HCT116 (cell line): ENCODE results near the gene ERICH6.

ENCODE experiments used
- CEBPB ChIP-seq: IDR thresholded peaks from 2 replicates; pipeline ENCODE4 v1.6.1; 2012; ENCODE audit warnings: low read depth
- EGR1 ChIP-seq: IDR thresholded peaks from 2 replicates; pipeline ENCODE4 v1.6.1; 2012; ENCODE audit warnings: low read depth
- EZH2 ChIP-seq: fragments of 200-600 bp; sonication (generic); IDR thresholded peaks from 2 replicates; pipeline ENCODE4 v1.6.1; 2017; ENCODE audit warnings: antibody characterized with exemption, mixed run types
- EZH2phosphoT487 ChIP-seq: fragments of 200-600 bp; IDR thresholded peaks from 2 replicates; pipeline ENCODE4 v1.6.1; 2018; ENCODE audit warnings: antibody characterized with exemption, borderline replicate concordance
- JUND ChIP-seq: IDR thresholded peaks from 2 replicates; pipeline ENCODE4 v1.6.1; 2012
- POLR2A ChIP-seq: IDR thresholded peaks from 2 replicates; pipeline ENCODE4 v1.7.0; 2011; ENCODE audit warnings: borderline replicate concordance; ENCODE audit not compliant: insufficient read depth, insufficient read length; ENCODE audit errors: extremely low read depth
- RAD21 ChIP-seq: IDR thresholded peaks from 2 replicates; pipeline ENCODE4 v1.6.1; 2012; ENCODE audit warnings: low read depth, mild to moderate bottlenecking
- REST ChIP-seq: IDR thresholded peaks from 2 replicates; pipeline ENCODE4 v1.6.1; 2012; ENCODE audit warnings: low read depth
- SIN3A ChIP-seq: IDR thresholded peaks from 2 replicates; pipeline ENCODE4 v1.6.1; 2012; ENCODE audit warnings: low read depth
- YY1 ChIP-seq: IDR thresholded peaks from 2 replicates; pipeline ENCODE4 v1.6.1; 2011; ENCODE audit warnings: low read length, low read depth, moderate library complexity, mild to moderate bottlenecking; ENCODE audit not compliant: insufficient replicate concordance; ENCODE audit errors: extremely low read depth
- ZNF274 ChIP-seq: fragments of 200-500 bp; sonication (Bioruptor generic); IDR thresholded peaks from 2 replicates; pipeline ENCODE4 v1.6.1; 2014; ENCODE audit warnings: mild to moderate bottlenecking, low read depth, low read length, inconsistent platforms
- TF ChIP-seq, protein P1 (sequence below), 3 experiments: fragments of 200-600 bp in 1 of 3; sonication (generic) in 1 of 3; IDR thresholded peaks in 2 of 3; conservative IDR thresholded peaks in 1 of 3; 2 replicates each; pipeline ENCODE4 v1.5.1; 2012 to 2017; ENCODE audit warnings: low read depth in 2 of 3, low read length in 2 of 3, antibody characterized with exemption in 1 of 3, borderline replicate concordance in 1 of 3, control low read depth in 1 of 3, mild to moderate bottlenecking in 1 of 3, mixed read lengths in 1 of 3, mixed run types in 1 of 3, moderate library complexity in 1 of 3; ENCODE audit not compliant: insufficient read depth in 1 of 3
- TF ChIP-seq, protein P2 (sequence below): IDR thresholded peaks from 2 replicates; pipeline ENCODE4 v1.6.1; 2012

DNA sequence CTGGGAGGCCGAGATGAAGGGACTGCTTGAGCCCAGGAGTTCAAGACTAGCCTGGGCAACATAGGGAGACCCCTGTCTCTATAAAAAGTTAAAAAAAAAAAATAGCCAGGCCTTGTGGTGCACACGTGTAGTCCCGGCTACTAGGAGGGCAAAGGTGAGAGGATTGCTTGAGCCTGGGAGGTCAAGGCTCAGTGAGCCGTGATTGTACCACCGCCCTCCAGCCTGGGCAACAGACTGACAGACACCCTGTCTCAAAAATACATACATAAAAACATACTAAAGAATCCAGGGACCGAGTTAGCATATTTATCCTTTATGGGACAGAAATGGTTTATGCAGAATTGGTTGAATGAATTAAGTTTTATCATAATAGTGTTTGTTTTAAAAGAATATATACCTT, 45.5 kb upstream of the ERICH6 start:
- TF ChIP-seq, protein P1, sequence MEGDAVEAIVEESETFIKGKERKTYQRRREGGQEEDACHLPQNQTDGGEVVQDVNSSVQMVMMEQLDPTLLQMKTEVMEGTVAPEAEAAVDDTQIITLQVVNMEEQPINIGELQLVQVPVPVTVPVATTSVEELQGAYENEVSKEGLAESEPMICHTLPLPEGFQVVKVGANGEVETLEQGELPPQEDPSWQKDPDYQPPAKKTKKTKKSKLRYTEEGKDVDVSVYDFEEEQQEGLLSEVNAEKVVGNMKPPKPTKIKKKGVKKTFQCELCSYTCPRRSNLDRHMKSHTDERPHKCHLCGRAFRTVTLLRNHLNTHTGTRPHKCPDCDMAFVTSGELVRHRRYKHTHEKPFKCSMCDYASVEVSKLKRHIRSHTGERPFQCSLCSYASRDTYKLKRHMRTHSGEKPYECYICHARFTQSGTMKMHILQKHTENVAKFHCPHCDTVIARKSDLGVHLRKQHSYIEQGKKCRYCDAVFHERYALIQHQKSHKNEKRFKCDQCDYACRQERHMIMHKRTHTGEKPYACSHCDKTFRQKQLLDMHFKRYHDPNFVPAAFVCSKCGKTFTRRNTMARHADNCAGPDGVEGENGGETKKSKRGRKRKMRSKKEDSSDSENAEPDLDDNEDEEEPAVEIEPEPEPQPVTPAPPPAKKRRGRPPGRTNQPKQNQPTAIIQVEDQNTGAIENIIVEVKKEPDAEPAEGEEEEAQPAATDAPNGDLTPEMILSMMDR (IDR thresholded peaks at IDR 0.05 in 2 of 3, conservative IDR thresholded peaks at IDR 0.05 in 1 of 3; ENCODE audit: borderline replicate concordance in 1 of 3, insufficient read depth in 1 of 3, low read depth in 2 of 3, low read length in 2 of 3), result no peak
- TF ChIP-seq SIN3A, result no peak
- no peak for TF ChIP-seq POLR2A
- no peak for TF ChIP-seq EGR1
- TF ChIP-seq CEBPB, result no peak
- TF ChIP-seq JUND, result no peak
- no peak for TF ChIP-seq RAD21
- TF ChIP-seq EZH2, result no peak
- no peak for TF ChIP-seq YY1
- TF ChIP-seq, protein P2, sequence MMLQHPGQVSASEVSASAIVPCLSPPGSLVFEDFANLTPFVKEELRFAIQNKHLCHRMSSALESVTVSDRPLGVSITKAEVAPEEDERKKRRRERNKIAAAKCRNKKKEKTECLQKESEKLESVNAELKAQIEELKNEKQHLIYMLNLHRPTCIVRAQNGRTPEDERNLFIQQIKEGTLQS, result no peak
- TF ChIP-seq ZNF274, result no peak
- TF ChIP-seq REST, result no peak
- no peak for TF ChIP-seq EZH2phosphoT487
